Measurements from ENCODE around the gene KPNA2. TPM values are rescaled to one million over a fixed set of nuclear protein-coding genes. Genes with fewer than 3 reads are reported as not detected.
"Not testable (repeated sequence)": the region's sequence is repeated elsewhere in the genome, so short reads cannot be mapped to it uniquely, and the experiment has no call there.

KPNA2 gene
- total and polyA plus RNA-seq, 11 donors, result 10.6 to 50.7 (median 20.4) TPM

GRCh38 chr17:68034452-68034776 lies 1.1 kb upstream of the KPNA2 start:
- no peak for DNase-seq
- Histone ChIP-seq H3K27ac (peak overlapping the region in 3 of 12 donors; percentile 2 to 38 (median 20)), H3K4me3 (peak overlapping the region in 2 of 12 donors; percentile 51 to 98), H3K27me3 (no peaks in the 10 kb centered on the region), H3K4me1 (peaks cover 0 to 24% (median 15%) of the 10 kb centered on the region in 12 donors), H3K36me3 (peaks cover 0 to 24% (median 21%) of the 10 kb centered on the region in 9 donors), H3K9me3 (no peaks in the 10 kb centered on the region)
- WGBS, 4 donors, result 51 to 61% (median 53%) methylated on average over 1 of the region's 1 CpG
- no peak for ATAC-seq
- intact Hi-C loops (cut with DNase I), result loop anchor here in 3 of 10 donors (5.0 to 10.0 kb wide), 3 partner anchors 60 to 70 kb away; no protein-coding TSS in a partner anchor
- no peak for TF ChIP-seq CTCF (IDR thresholded peaks at IDR 0.05)
- TF ChIP-seq POLR2A (IDR thresholded peaks at IDR 0.05), result no peak

GRCh38 chr17:68035131-68035522 lies 408 bp upstream of the KPNA2 start:
- 3 to 4% (median 4%) methylated on average over 22 to 25 of the region's 27 CpGs for whole genome bisulfite sequencing, 4 donors
- Histone ChIP-seq H3K36me3 (peaks cover 0 to 32% (median 29%) of the 10 kb centered on the region in 9 donors), H3K4me3 (peak overlapping the region; percentile 9 to 98 (median 48)), H3K27me3 (no peaks in the 10 kb centered on the region), H3K4me1 (peaks cover 0 to 24% (median 15%) of the 10 kb centered on the region in 12 donors), H3K27ac (peak overlapping the region in 6 of 12 donors; percentile 2 to 49 (median 36)), H3K9me3 (no peaks in the 10 kb centered on the region)
- peak; percentile 91 to 96 (median 94) for ATAC-seq
- peak; percentile 94 to 97 (median 96) for DNase-seq
- TF ChIP-seq POLR2A (IDR thresholded peaks at IDR 0.05), result no peak
- TF ChIP-seq CTCF (IDR thresholded peaks at IDR 0.05), result no peak
- intact Hi-C loops (cut with DNase I), result loop anchor here in 2 of 10 donors (5.0 to 10.0 kb wide), 3 partner anchors 43 to 70 kb away; no protein-coding TSS in a partner anchor

GRCh38 chr17:68036304-68037147 lies 991 bp downstream of the KPNA2 start:
- Histone ChIP-seq H3K27ac (peak overlapping the region in 10 of 12 donors; percentile 72 to 92 (median 81)), H3K36me3 (peaks cover 0 to 46% (median 43%) of the 10 kb centered on the region in 9 donors), H3K9me3 (no peaks in the 10 kb centered on the region), H3K4me1 (peaks cover 0 to 24% (median 15%) of the 10 kb centered on the region in 12 donors), H3K27me3 (no peaks in the 10 kb centered on the region), H3K4me3 (peak overlapping the region; percentile 70 to 99 (median 88))
- TF ChIP-seq POLR2A (IDR thresholded peaks at IDR 0.05) (no peak), CTCF (IDR thresholded peaks at IDR 0.05) (no peak)
- DNase-seq (no peak), ATAC-seq (no peak)
- intact Hi-C loops (cut with DNase I), result loop anchor here in 2 of 10 donors (5.0 to 10.0 kb wide), 3 partner anchors 44 to 68 kb away; no protein-coding TSS in a partner anchor
- WGBS, 4 donors, result 13 to 21% (median 19%) methylated on average over 11 of the region's 11 CpGs

DNA sequence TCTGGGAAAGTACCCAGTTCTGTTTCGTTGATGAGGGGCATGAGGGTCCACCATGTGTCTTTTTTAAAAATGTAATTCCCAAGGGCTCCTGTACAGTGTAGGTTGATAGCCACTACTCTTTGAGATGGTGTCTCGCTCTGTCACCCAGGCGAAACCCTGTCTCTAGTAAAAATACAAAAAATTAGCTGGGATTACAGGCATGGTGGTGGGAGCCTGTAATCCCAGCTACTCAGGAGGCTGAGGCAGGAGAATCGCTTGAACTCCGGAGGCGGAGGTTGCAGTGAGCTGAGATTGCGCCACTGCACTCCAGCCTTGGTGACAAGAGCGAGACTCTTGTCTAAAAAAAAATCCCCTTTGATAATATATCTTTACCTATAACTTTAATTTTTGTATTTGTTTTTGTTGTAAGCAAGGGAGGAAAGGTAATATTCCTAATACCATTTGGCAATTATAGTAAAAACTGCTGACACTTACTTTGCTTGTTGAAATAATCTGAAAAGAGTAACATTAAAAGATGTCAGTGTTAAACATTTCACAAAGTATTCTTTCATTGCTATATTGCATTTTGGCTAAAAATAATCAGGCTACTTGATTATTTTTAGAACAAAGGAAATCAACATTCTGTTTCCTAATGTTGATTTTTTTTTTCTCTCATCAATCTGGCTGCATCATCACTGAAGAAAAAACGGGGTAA lies 11.8 kb downstream of the KPNA2 start:
- H3K9me3 ChIP-seq, result no peaks in the 10 kb centered on the region
- intact Hi-C loops (cut with DNase I), result no loop called here
- peaks cover 0 to 16% (median 10%) of the 10 kb centered on the region in 12 donors for H3K4me1 ChIP-seq
- H3K4me3 ChIP-seq, result no peak overlapping the region
- no peak for ATAC-seq
- WGBS, 4 donors, result 78 to 88% (median 82%) methylated on average over 9 of the region's 9 CpGs
- DNase-seq, result no peak
- no peaks in the 10 kb centered on the region for H3K27me3 ChIP-seq
- TF ChIP-seq POLR2A (IDR thresholded peaks at IDR 0.05), result no peak
- TF ChIP-seq CTCF (IDR thresholded peaks at IDR 0.05), result no peak
- H3K36me3 ChIP-seq, result peaks cover 0 to 50% (median 46%) of the 10 kb centered on the region in 9 donors
- peak overlapping the region in 7 of 12 donors; percentile 2 to 37 (median 21) for H3K27ac ChIP-seq

DNA sequence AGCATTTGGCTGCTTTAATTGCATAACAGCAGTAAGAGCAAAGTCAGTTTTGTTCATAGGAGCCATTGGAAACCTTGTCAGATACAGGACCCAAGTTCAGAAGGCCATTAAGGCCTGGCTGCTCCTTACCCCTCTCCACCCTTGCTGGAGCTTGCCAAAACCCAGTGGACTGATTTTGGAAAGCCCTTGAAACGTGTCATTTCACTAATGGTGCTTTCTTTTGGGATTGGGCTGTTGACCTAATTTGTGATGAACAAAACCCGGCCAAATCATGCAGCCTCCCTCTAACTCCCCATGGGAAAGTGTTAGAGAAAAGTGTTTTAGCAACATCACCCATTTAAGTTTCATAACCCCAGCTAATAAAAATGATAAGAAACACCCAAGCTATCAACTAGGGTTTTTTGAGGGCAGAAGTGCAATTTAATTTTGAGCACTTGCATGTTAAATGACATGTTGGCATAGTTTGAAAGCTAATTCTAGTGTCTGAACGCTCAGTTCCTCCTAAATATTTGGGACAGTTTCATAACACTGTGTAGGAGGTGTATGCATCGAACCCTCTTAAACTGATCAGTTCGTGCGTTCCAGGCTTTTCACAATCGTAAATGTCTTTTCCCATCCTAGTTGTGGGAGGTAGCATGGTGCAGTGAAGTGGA lies 12.5 kb downstream of the KPNA2 start:
- H3K9me3 ChIP-seq; H3K4me3 ChIP-seq; H3K27me3 ChIP-seq; intact Hi-C loops (cut with DNase I): not testable (repeated sequence)
- Histone ChIP-seq H3K4me1 (peaks cover 0 to 21% (median 12%) of the 10 kb centered on the region in 12 donors), H3K36me3 (peaks cover 0 to 43% (median 39%) of the 10 kb centered on the region in 9 donors), H3K27ac (peak overlapping the region in 6 of 12 donors; percentile 2 to 31 (median 20))
- 63 to 77% (median 69%) methylated on average over 7 of the region's 7 CpGs for WGBS, 4 donors
- peak in 1 of 5 donors; percentile 43 for DNase-seq
- peak in 2 of 4 donors; percentile 61 to 74 for ATAC-seq

Measured in heart left ventricle (tissue), 16 donors.